B cell (primary cell): ENCODE results near the gene TRIM38. TPM values are rescaled to one million over a fixed set of nuclear protein-coding genes. Genes with fewer than 3 reads are reported as not detected.

ENCODE experiments used
- ATAC-seq: fragments of 200-7000 bp; cut with Tn5 transposase; one replicate; pipeline ENCODE4 v1.10.0; 2021; ENCODE audit warnings: low read depth, mild to moderate bottlenecking, moderate number of reproducible peaks, moderate library complexity
- CTCF ChIA-PET: fragments of 350-600 bp; sonication (Branson Sonifier 250); formaldehyde crosslinking; loops from one replicate; lab custom pipeline; 2021; ENCODE audit warnings: antibody characterized with exemption, inconsistent platforms; lab: Charles Lee
- POLR2A ChIA-PET: fragments of 350-600 bp; sonication (Branson Sonifier 250); formaldehyde crosslinking; loops from one replicate; lab custom pipeline; 2021; ENCODE audit warnings: antibody characterized with exemption; lab: Charles Lee
- DNase-seq: peaks from one replicate; pipeline ENCODE4 v3.0.0; 2013
- H2AFZ ChIP-seq: 2 replicates; pipeline ENCODE4 v1.6.1; 2012; ENCODE audit warnings: mild to moderate bottlenecking, low read depth, low read length; ENCODE audit not compliant: insufficient read depth, poor library complexity, severe bottlenecking
- H3K27ac ChIP-seq, 2 donors: 1 replicate in 1 of 2; 2 replicates in 1 of 2; pipeline ENCODE4 v1.5.1; 2012 to 2013; ENCODE audit warnings: low read length in 2 of 2, mild to moderate bottlenecking in 2 of 2, moderate library complexity in 1 of 2
- H3K27me3 ChIP-seq, 4 experiments: fragments of 200-600 bp in 1 of 4; sonication (generic) in 1 of 4; replicated peaks in 1 of 4; 1 replicate in 2 of 4; 2 replicates in 2 of 4; pipeline versions ENCODE4 v1.6.1 to v1.7.0; 2013 to 2016; ENCODE audit warnings: low read length in 3 of 4, mild to moderate bottlenecking in 2 of 4, mixed read lengths in 1 of 4, moderate library complexity in 1 of 4; ENCODE audit not compliant: insufficient read depth in 4 of 4, control insufficient read depth in 3 of 4; ENCODE audit errors: control extremely low read depth in 1 of 4
- H3K36me3 ChIP-seq, 2 experiments: replicated peaks in 1 of 2; 1 replicate in 1 of 2; 2 replicates in 1 of 2; pipeline versions ENCODE4 v1.6.1 to v1.7.1; 2013; ENCODE audit warnings: low read length in 1 of 2; ENCODE audit not compliant: insufficient read depth in 2 of 2, control insufficient read depth in 1 of 2; ENCODE audit errors: control extremely low read depth in 1 of 2, extremely low read depth in 1 of 2
- H3K4me1 ChIP-seq, 2 donors: fragments of 200-600 bp in 1 of 2; sonication (generic) in 1 of 2; 1 replicate in 1 of 2; 2 replicates in 1 of 2; pipeline versions ENCODE4 v1.5.1 to v1.6.1; 2013 to 2017; ENCODE audit warnings: low read length in 2 of 2; ENCODE audit not compliant: control insufficient read depth in 2 of 2, insufficient read depth in 2 of 2
- H3K4me2 ChIP-seq: replicated peaks from 2 replicates; pipeline ENCODE3; 2012; ENCODE audit warnings: mild to moderate bottlenecking, low read depth, low read length; ENCODE audit not compliant: poor library complexity, severe bottlenecking
- H3K4me3 ChIP-seq, 5 experiments: fragments of 200-600 bp in 1 of 5; sonication (generic) in 1 of 5; 1 replicate in 3 of 5; 2 replicates in 2 of 5; pipeline versions ENCODE4 v1.5.1 to v1.7.0; 2011 to 2016; ENCODE audit warnings: low read length in 4 of 5, mild to moderate bottlenecking in 4 of 5, low read depth in 2 of 5, control low read depth in 1 of 5, moderate library complexity in 1 of 5; ENCODE audit not compliant: insufficient read depth in 1 of 5; ENCODE audit errors: control extremely low read depth in 1 of 5, extremely low read depth in 1 of 5
- H3K79me2 ChIP-seq: fragments of 200-600 bp; sonication (generic); one replicate; pipeline ENCODE4 v1.6.0; 2016; ENCODE audit warnings: low read length; ENCODE audit not compliant: control insufficient read depth, insufficient read depth
- H3K9ac ChIP-seq: fragments of 200-600 bp; sonication (generic); 2 replicates; pipeline ENCODE4 v1.6.1; 2017; ENCODE audit warnings: mild to moderate bottlenecking, low read length, moderate library complexity
- H3K9me3 ChIP-seq, 3 donors: one replicate each; pipeline versions ENCODE4 v1.6.1 to v1.7.1; 2013; ENCODE audit warnings: low read length in 2 of 3; ENCODE audit not compliant: control insufficient read depth in 2 of 3, insufficient read depth in 1 of 3; ENCODE audit errors: control extremely low read depth in 1 of 3
- H4K20me1 ChIP-seq: 2 replicates; pipeline ENCODE4 v1.6.0; 2012; ENCODE audit warnings: mild to moderate bottlenecking, low read length; ENCODE audit not compliant: insufficient read depth, control insufficient read depth, poor library complexity, severe bottlenecking
- H3K27ac Mint-ChIP-seq: one replicate; pipeline ENCODE4 v1.8.0; 2021; ENCODE audit warnings: mixed read lengths
- H3K27me3 Mint-ChIP-seq: one replicate; pipeline ENCODE4 v1.8.0; 2021; ENCODE audit warnings: mixed read lengths
- H3K4me1 Mint-ChIP-seq: one replicate; pipeline ENCODE4 v1.8.0; 2021; ENCODE audit warnings: mixed read lengths
- H3K4me3 Mint-ChIP-seq: one replicate; pipeline ENCODE4 v1.8.0; 2021; ENCODE audit warnings: mixed read lengths
- H3K9me3 Mint-ChIP-seq: one replicate; pipeline ENCODE4 v1.8.0; 2022; ENCODE audit warnings: mixed read lengths; ENCODE audit not compliant: insufficient read depth
- CTCF ChIP-seq: fragments of 200-600 bp; IDR thresholded peaks from one replicate; pipeline ENCODE4 v1.8.0; 2022; ENCODE audit warnings: antibody characterized with exemption, mild to moderate bottlenecking
- EZH2 ChIP-seq: IDR thresholded peaks from 2 replicates; pipeline ENCODE4 v1.6.1; 2012; ENCODE audit warnings: borderline replicate concordance, low read depth, mild to moderate bottlenecking, moderate library complexity, low read length; ENCODE audit not compliant: insufficient read depth, poor library complexity, severe bottlenecking
- WGBS: methylation state at CpG from one replicate; pipeline ENCODE4 v1.1.5; 2013; ENCODE audit warnings: missing lambda C conversion rate; ENCODE audit not compliant: insufficient coverage; 5-methylcytosine and 5-hydroxymethylcytosine counted together
- intact Hi-C: fragments of 100-400 bp; cut with micrococcal nuclease; formaldehyde crosslinking; loops from one replicate; pipeline ENCODE4 v1.10.0; 2022
- polyA plus RNA-seq: library from polyadenylated mRNA; depleted of rRNA; stranded (reverse); fragments of >200 nt; gene quantifications from 2 replicates; pipeline ENCODE4 v1.2.3, GENCODE V29; 2012
- total RNA-seq, 2 donors: library from RNA; stranded (reverse); fragments of 120-200 nt in 1 of 2; gene quantifications; 1 replicate in 1 of 2; 2 replicates in 1 of 2; pipeline versions ENCODE4 v1.2.3 to v1.2.4, GENCODE V29; 2013 to 2022

TRIM38 gene
- total and polyA plus RNA-seq, 2 donors (not counting 1 experiment from before 2014, with no cell fraction given) = 29.3 to 57.2 TPM

GRCh38 chr6:26025894-26026832 lies 63.6 kb downstream of the TRIM38 start:
- intact Hi-C loops = loop anchor here (1.0 to 10.0 kb wide), 11 partner anchors 17 to 1847 kb away; partner anchors contain the start of gene ABT1
- ChIA-PET CTCF (interaction anchor here (0.7 to 9.4 kb wide), 25 partner anchors 10 to 1867 kb away, joined by 3 to 71 read pairs (median 4); a partner anchor contains a TSS), POLR2A (interaction anchor here (0.5 to 5.1 kb wide), 19 partner anchors 18 to 1867 kb away, joined by 3 to 65 read pairs (median 6); partner anchors contain the start of gene TRIM38)
- H3K27ac ChIP-seq = peak overlapping the region; percentile 88 to 97
- H3K27ac Mint-ChIP-seq = peak overlapping the region; percentile 98
- DNase-seq (peak; percentile 97), ATAC-seq (peak; percentile 35)
- no peaks in the 10 kb centered on the region for H3K36me3 ChIP-seq
- H3K9ac ChIP-seq = peak overlapping the region; percentile 90
- H3K4me3 Mint-ChIP-seq = peak overlapping the region; percentile 98
- H3K4me1 Mint-ChIP-seq = peaks cover 49% of the 10 kb centered on the region
- peaks cover 3% of the 10 kb centered on the region for H3K9me3 Mint-ChIP-seq
- peaks cover 23 to 32% of the 10 kb centered on the region in 2 donors for H3K4me1 ChIP-seq
- peak overlapping the region; percentile 68 for H2AFZ ChIP-seq
- TF ChIP-seq CTCF = peak; percentile 92
- no peak for TF ChIP-seq EZH2
- no peaks in the 10 kb centered on the region for H3K27me3 ChIP-seq
- whole genome bisulfite sequencing = under 1% methylated on average over 17 of the region's 23 CpGs
- H3K27me3 Mint-ChIP-seq = no peaks in the 10 kb centered on the region
- peak overlapping the region; percentile 58 to 99 (median 88) for H3K4me3 ChIP-seq
- H4K20me1 ChIP-seq = no peaks in the 10 kb centered on the region
- H3K9me3 ChIP-seq = no peaks in the 10 kb centered on the region
- H3K79me2 ChIP-seq = peaks cover 4% of the 10 kb centered on the region
- H3K4me2 ChIP-seq = peak overlapping the region; percentile 84
